ENCODE data around the gene PCBD1.

Gene PCBD1

DNA sequence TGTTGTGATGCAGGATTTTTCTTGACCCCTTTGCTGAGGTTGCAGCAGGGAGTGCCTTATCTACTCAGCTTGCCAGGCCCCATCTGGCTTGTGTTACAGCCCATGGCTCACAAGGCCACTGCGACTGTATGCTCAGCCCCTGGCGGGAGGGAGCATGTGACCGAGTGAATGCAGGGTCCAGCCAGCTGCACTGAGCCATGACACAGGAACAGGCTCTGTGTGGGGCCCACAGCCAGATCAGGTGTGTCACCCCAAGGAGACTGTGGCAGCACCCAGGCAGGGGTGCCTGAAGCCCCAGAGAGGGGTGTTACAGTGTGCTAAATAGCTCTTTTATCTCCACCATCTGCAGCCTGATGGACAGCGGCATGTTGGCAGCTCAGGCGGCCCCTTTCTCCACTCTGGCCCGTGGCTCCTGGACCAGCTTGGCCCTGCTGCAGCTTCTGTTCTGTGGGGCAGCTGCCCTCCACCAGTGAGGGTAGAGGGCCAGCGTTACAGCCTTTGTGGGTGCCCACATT is 2.6 kb upstream of the PCBD1 start:
- no peak for TF ChIP-seq CTCF (IDR thresholded peaks at IDR 0.05; ENCODE audit: low read length, missing control alignments)
- no peak overlapping the region for H3K4me3 ChIP-seq (replicated peaks; ENCODE audit: low read depth, low read length)
- peak; percentile 16 for DNase-seq (ENCODE audit: low read depth)

DNA sequence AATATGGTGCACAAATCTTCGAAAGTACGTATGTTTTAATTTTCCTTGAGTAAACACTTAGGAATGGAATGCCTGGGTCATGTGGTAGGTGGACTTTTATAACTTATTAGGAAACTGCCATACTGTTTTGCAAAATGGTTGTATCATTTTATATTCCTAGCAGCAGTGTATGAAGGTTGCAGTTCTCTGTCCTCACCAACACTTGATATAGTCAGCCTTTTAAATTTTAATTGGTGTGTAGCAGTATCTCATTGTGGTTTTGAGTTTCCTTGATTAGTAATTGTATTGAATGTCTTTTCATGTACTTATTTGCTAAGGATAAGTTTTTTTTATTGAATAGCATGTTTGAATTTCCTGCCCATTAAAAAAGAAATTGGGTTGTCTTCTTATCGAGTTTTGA is 926 bp upstream of the PCBD1 start:
- H3K4me3 ChIP-seq (replicated peaks; ENCODE audit: low read depth, low read length) = no peak overlapping the region
- no peak for TF ChIP-seq CTCF (IDR thresholded peaks at IDR 0.05; ENCODE audit: low read length, missing control alignments)
- no peak for DNase-seq (ENCODE audit: low read depth)

DNA sequence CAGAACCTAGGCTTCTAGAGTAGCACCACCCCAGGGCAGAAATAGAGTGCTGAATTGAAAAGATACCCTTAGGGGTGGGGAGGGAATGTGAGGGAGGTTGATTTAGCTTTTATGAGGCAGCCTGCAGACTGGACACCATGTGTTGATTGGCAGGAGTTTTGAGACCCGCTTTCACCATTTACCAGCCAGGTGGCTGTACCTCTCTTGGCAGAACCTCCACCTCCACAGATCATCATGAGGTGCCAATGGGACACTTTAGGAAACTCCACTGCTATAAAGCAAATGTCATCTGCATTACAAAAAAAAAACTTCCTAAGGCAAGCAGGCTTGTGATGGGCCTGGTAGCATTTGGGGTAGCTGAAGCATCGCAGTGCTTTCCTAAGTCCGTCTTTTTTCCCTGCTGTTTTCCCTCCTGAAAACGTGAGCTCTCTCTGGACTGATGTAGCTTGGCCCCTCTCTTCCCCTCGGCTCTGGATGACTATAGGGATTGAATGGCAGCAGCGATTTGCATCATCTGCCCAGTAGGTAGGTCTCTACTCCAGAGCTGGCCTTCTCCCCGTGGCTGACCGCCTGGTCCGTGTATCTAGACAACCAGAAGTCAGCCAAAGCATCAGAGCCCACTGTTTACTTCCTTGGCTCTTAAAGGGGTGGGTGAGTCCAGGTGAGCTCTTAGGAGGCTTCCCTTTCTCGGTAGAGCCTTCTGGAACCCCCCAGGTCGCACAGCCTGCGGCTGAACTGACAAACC is 1.3 kb downstream of the PCBD1 start:
- TF ChIP-seq CTCF (IDR thresholded peaks at IDR 0.05; ENCODE audit: low read length, missing control alignments) = no peak
- no peak for DNase-seq (ENCODE audit: low read depth)

DNA sequence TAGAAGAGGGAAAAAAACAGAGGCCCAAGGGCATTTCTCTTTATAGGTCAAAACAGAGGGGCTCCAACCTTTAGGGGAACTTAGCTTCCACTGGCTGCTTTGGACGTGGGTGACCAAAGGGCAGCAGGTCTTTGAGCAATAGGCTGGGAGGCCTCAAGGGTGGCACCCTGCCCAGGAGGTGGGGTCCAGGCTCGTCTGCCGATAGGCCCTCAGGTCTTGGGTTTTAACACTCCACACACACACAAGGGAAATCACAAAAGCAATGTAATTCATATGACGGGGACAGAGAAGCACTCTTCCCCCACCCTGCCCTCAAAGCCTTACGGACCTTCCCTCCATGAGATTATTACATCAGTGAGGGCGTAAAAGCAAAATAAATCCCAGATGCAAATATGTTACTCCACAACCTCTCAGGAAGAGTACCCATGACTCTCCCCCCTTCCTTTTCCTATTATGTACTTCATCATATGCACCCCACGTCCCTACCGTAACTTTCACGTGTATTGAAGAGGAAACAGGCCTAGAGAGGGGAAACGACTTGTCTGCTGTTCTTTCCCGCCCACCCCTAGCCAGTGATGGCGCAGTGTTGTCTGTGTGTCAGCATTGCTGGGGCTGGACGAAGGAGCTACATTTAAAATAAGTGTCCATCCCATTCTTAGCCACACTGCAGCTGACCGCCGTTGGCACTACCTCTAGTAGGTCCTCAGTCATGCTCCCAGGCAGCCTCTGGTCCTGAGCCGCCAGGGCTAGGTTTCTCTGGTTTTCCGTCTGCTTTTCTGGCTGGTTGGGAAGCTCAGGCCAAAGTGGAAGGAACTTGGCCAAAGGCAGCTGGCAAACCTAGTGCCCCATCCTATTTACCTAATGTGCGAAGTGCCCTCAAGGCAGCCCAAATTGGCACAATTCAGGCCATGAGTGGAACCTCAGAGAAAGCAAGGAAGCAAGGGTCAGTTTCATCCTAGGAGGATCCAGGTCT is 2.1 kb downstream of the PCBD1 start:
- no peak for TF ChIP-seq CTCF (IDR thresholded peaks at IDR 0.05; ENCODE audit: low read length, missing control alignments)
- no peak overlapping the region for H3K4me3 ChIP-seq (replicated peaks; ENCODE audit: low read depth, low read length)
- DNase-seq (ENCODE audit: low read depth) = no peak

More for the DNA sequence above, 1.3 kb downstream of the PCBD1 start:
- H3K4me3 ChIP-seq (replicated peaks; ENCODE audit: low read depth, low read length) = peak overlapping the region; percentile 68

DNA sequence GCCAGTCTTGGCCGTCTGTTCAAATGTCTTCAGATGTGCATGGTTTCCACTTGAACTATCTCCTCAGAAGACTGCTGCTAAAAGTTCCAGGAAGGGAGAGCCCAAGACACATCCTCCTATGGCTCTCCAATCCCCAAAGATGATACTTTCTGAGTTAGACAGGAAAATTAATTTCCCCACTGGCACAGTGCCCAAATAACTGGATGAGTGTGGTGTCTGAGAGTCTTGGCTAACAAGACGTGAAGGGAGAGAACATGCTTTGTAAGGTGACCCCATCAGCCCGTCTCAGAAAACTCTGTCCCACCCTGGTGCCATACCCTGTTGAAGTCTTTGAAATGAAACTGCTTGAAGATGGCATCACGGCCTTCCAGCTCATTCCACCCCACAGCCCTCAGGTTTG is 2.9 kb downstream of the PCBD1 start:
- no peak for TF ChIP-seq CTCF (IDR thresholded peaks at IDR 0.05; ENCODE audit: low read length, missing control alignments)
- no peak overlapping the region for H3K4me3 ChIP-seq (replicated peaks; ENCODE audit: low read depth, low read length)
- no peak for DNase-seq (ENCODE audit: low read depth)

DNA sequence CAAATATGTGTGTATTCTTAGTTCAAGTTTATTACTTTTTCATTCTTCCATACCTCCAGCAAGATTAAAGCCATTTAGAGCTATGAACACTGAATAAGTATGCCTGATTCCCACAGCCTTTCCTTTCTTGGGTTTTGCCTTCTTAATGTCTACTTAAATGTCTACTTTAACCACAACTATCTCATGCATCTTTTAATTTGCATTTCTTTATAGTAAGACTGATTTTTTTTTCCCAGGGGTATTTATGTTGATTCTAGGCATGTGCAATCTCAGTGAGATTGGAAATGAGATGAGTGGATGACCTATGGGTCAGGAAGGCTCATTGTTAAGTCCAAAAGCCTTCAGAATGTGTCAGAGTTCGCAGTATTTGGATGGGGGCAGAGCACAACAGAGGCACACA is 3.6 kb downstream of the PCBD1 start:
- DNase-seq (ENCODE audit: low read depth) = no peak
- TF ChIP-seq CTCF (IDR thresholded peaks at IDR 0.05; ENCODE audit: low read length, missing control alignments) = no peak
- H3K4me3 ChIP-seq (replicated peaks; ENCODE audit: low read depth, low read length) = no peak overlapping the region
